Keratinocyte (primary cell): ENCODE data around the gene RSPH1. TPM values are rescaled to one million over a fixed set of nuclear protein-coding genes. Genes with fewer than 3 reads are reported as not detected.

Experiments used
- DNase-seq: peaks from one replicate; pipeline ENCODE4 v3.0.0-alpha.2; 2011; ENCODE audit warnings: low read depth, missing footprints, low spot score
- FAIRE-seq: peaks from 2 replicates; lab custom pipeline; 2011; peaks lifted over from hg19 to GRCh38; lab: Jason Lieb, UNC
- H2AFZ ChIP-seq: 2 replicates; pipeline ENCODE4 v1.6.0; 2012; ENCODE audit warnings: low read length, control low read depth, inconsistent platforms; ENCODE audit not compliant: control insufficient read depth
- H3K27ac ChIP-seq: 2 replicates; pipeline ENCODE4 v1.5.1; 2011; ENCODE audit warnings: low read length; ENCODE audit not compliant: control insufficient read depth, insufficient read depth
- H3K27me3 ChIP-seq: 3 replicates; pipeline ENCODE4 v1.6.0; 2011; ENCODE audit warnings: low read length; ENCODE audit not compliant: control insufficient read depth, insufficient read depth; ENCODE audit errors: extremely low read depth
- H3K36me3 ChIP-seq, 2 experiments: 2 replicates in 1 of 2; 3 replicates in 1 of 2; pipeline ENCODE4 v1.5.1; 2011; ENCODE audit warnings: low read length in 2 of 2, mild to moderate bottlenecking in 1 of 2; ENCODE audit not compliant: control insufficient read depth in 2 of 2, insufficient read depth in 2 of 2; ENCODE audit errors: extremely low read depth in 1 of 2
- H3K4me1 ChIP-seq: 3 replicates; pipeline ENCODE4 v1.5.1; 2011; ENCODE audit warnings: low read length; ENCODE audit not compliant: control insufficient read depth, insufficient read depth; ENCODE audit errors: extremely low read depth
- H3K4me2 ChIP-seq: 3 replicates; pipeline ENCODE4 v1.6.0; 2011; ENCODE audit warnings: low read depth, low read length; ENCODE audit not compliant: control insufficient read depth, insufficient read depth; ENCODE audit errors: extremely low read depth
- H3K4me3 ChIP-seq, 3 experiments: fragments of 200-600 bp in 1 of 3; sonication (generic) in 1 of 3; 2 replicates in 2 of 3; 3 replicates in 1 of 3; pipeline ENCODE4 v1.5.1; 2011 to 2016; ENCODE audit warnings: low read length in 3 of 3, mild to moderate bottlenecking in 3 of 3, control low read depth in 2 of 3, inconsistent platforms in 1 of 3, low read depth in 1 of 3, mixed read lengths in 1 of 3, mixed run types in 1 of 3, moderate library complexity in 1 of 3; ENCODE audit not compliant: control insufficient read depth in 2 of 3, insufficient read depth in 2 of 3; ENCODE audit errors: extremely low read depth in 1 of 3
- H3K79me2 ChIP-seq: 2 replicates; pipeline ENCODE4 v1.6.0; 2012; ENCODE audit warnings: low read length; ENCODE audit not compliant: control insufficient read depth, insufficient read depth
- H3K9ac ChIP-seq: 3 replicates; pipeline ENCODE4 v1.6.0; 2011; ENCODE audit warnings: low read length; ENCODE audit not compliant: control insufficient read depth, insufficient read depth; ENCODE audit errors: extremely low read depth
- H3K9me1 ChIP-seq: 3 replicates; pipeline ENCODE4 v1.6.0; 2011; ENCODE audit warnings: low read length; ENCODE audit not compliant: control insufficient read depth, insufficient read depth; ENCODE audit errors: extremely low read depth
- H3K9me3 ChIP-seq: 2 replicates; pipeline ENCODE4 v1.5.1; 2012; ENCODE audit warnings: low read depth, low read length; ENCODE audit not compliant: control insufficient read depth
- H4K20me1 ChIP-seq: 3 replicates; pipeline ENCODE4 v1.6.0; 2011; ENCODE audit warnings: low read length; ENCODE audit not compliant: control insufficient read depth, insufficient read depth; ENCODE audit errors: extremely low read depth
- CTCF ChIP-seq, 3 experiments: IDR thresholded peaks in 1 of 3; conservative IDR thresholded peaks in 1 of 3; optimal IDR thresholded peaks in 1 of 3; 2 replicates in 2 of 3; 3 replicates in 1 of 3; pipeline versions ENCODE3 to v1.5.1; 2011; ENCODE audit warnings: low read length in 3 of 3, mild to moderate bottlenecking in 3 of 3, moderate library complexity in 2 of 3, control low read depth in 1 of 3, inconsistent platforms in 1 of 3; ENCODE audit not compliant: insufficient read depth in 2 of 3; ENCODE audit errors: extremely low read depth in 1 of 3
- EZH2 ChIP-seq: IDR thresholded peaks from one replicate; pipeline ENCODE4 v1.6.1; 2012; ENCODE audit warnings: inconsistent platforms, mild to moderate bottlenecking, low read length, moderate library complexity
- dilution Hi-C: fragments of 300-500 bp; cut with MboI; formaldehyde crosslinking; loops from one replicate; pipeline ENCODE4 v1.7.0; 2020; ENCODE audit warnings: low sequenced_read_pairs; ENCODE audit not compliant: extremely low pct_ligation_motif_present
- polyA plus RNA-seq, 5 experiments: library from polyadenylated mRNA; depleted of rRNA in 3 of 5; stranded (reverse) in 3 of 5; stranded (forward) in 1 of 5; unstranded in 1 of 5; fragments of >200 nt; gene quantifications; 1 replicate in 1 of 5; 2 replicates in 3 of 5; 3 replicates in 1 of 5; pipeline versions ENCODE4 v1.2.1 to v1.2.3, GENCODE V29; 2011 to 2012; ENCODE audit warnings: missing spikeins in 2 of 5, low read depth in 1 of 5, low replicate concordance in 1 of 5

The RSPH1 gene
- polyA plus RNA-seq, 1 donor (not counting 4 experiments of a cell fraction or from before 2014, with no cell fraction given): 0.50 TPM

- DNase-seq (no peak), FAIRE-seq (no peak)
- Histone ChIP-seq H3K4me2 (no peak overlapping the region), H3K4me3 (no peak overlapping the region), H3K9ac (no peak overlapping the region), H3K4me1 (no peaks in the 10 kb centered on the region), H3K36me3 (no peaks in the 10 kb centered on the region), H4K20me1 (no peaks in the 10 kb centered on the region), H3K79me2 (no peaks in the 10 kb centered on the region), H3K27ac (no peak overlapping the region), H3K9me3 (no peaks in the 10 kb centered on the region), H2AFZ (no peak overlapping the region), H3K27me3 (peaks cover 7% of the 10 kb centered on the region), H3K9me1 (no peaks in the 10 kb centered on the region)
- dilution Hi-C loops: loop anchor here (10.0 kb wide), 1 partner anchor 79 kb away; no protein-coding TSS in a partner anchor
- TF ChIP-seq EZH2 (no peak), CTCF (optimal IDR thresholded peaks at IDR 0.05 in 1 of 3, IDR thresholded peaks at IDR 0.05 in 1 of 3, conservative IDR thresholded peaks at IDR 0.05 in 1 of 3; ENCODE audit: extremely low read depth in 1 of 3, insufficient read depth in 2 of 3, low read length in 3 of 3) (no peak)
Observed at GRCh38 chr21:42423685-42424084, 72.3 kb downstream of the RSPH1 start.

DNA sequence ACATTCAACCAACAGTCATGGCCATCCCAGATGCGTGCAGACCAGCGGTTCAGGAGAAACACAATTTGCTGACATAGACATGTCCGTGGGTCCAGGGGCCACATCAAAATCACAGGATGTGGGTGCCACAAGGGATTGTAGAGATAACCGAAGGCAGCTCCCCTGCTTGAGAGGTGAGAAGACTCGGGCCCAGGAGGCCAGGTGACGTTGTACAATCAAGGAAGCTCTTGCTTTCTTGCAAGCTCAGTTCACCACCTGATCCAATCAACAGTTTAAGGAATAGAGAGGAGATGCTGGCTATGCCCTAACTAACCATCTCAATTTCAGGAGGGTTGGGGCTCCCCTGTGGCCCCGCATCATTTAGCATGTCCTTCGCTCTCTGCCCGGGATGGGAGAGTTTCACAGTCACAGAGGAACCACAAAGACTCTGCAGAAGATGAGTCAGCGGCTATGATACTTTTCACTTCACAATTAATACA is 72.8 kb downstream of the RSPH1 start:
- Histone ChIP-seq H3K4me1 (no peaks in the 10 kb centered on the region), H3K27me3 (peaks cover 7% of the 10 kb centered on the region), H3K4me3 (no peak overlapping the region), H3K9ac (no peak overlapping the region), H3K9me1 (no peaks in the 10 kb centered on the region), H3K36me3 (no peaks in the 10 kb centered on the region), H3K27ac (no peak overlapping the region), H2AFZ (no peak overlapping the region), H3K4me2 (no peak overlapping the region), H3K79me2 (no peaks in the 10 kb centered on the region), H4K20me1 (no peaks in the 10 kb centered on the region), H3K9me3 (no peaks in the 10 kb centered on the region)
- FAIRE-seq: no peak
- dilution Hi-C loops: loop anchor here (10.0 kb wide), 1 partner anchor 78 kb away; no protein-coding TSS in a partner anchor
- no peak for DNase-seq
- TF ChIP-seq CTCF (optimal IDR thresholded peaks at IDR 0.05 in 1 of 3, IDR thresholded peaks at IDR 0.05 in 1 of 3, conservative IDR thresholded peaks at IDR 0.05 in 1 of 3; ENCODE audit: extremely low read depth in 1 of 3, insufficient read depth in 2 of 3, low read length in 3 of 3) (no peak), EZH2 (no peak)

Other genes starting within 250 kb of the RSPH1 start
- not detected in 3 replicates for gene TFF3, start 180.8 kb downstream of the RSPH1 start, polyA plus RNA-seq
- not detected in 3 replicates for gene TFF2, start 145.2 kb downstream of the RSPH1 start, polyA plus RNA-seq
- not detected in 3 replicates for gene TFF1, start 129.7 kb downstream of the RSPH1 start, polyA plus RNA-seq
- not detected in 3 replicates for gene TMPRSS3, start 100.2 kb downstream of the RSPH1 start, polyA plus RNA-seq
- gene UBASH3A, start 92.3 kb downstream of the RSPH1 start, polyA plus RNA-seq: not detected in 3 replicates
- 2.7 to 4.2 TPM (median 4.1 TPM) in 3 replicates for gene SLC37A1, start 17.6 kb upstream of the RSPH1 start, polyA plus RNA-seq
- 0.13 to 0.37 TPM (median 0.22 TPM) in 3 replicates for gene PDE9A, start 157.4 kb upstream of the RSPH1 start, polyA plus RNA-seq